ENCODE data around the gene CALML5.

Gene CALML5

DNA sequence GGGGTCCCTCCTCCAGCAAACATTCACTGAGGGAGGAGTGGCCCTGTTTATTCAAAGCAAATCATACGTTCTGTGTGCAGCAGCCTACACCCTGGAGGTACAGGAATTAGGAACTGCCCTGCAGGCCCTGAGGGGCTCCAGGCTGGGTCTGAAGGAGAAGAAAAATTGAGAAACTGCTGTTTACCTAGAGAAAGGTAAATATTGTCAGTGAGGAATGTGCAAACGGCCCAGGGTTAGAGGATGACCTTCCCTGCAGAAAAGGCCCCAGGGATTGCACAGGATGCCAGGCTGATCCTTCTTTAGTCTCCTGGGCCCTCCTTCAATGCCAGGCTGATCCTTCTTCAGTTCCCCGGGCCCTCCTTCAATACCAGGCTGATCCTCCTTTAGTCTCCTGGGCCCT lies 5.7 kb downstream of the CALML5 start:
- in situ Hi-C loops (cut with HindIII; ENCODE audit: low pct_ligation_motif_present, low sequenced_read_pairs): no loop called here
- H3K27me3 ChIP-seq (replicated peaks): no peaks in the 10 kb centered on the region
- H3K27ac ChIP-seq: no peak overlapping the region
- H3K36me3 ChIP-seq (replicated peaks): no peaks in the 10 kb centered on the region
- DNase-seq: no peak
- TF ChIP-seq, protein P1, sequence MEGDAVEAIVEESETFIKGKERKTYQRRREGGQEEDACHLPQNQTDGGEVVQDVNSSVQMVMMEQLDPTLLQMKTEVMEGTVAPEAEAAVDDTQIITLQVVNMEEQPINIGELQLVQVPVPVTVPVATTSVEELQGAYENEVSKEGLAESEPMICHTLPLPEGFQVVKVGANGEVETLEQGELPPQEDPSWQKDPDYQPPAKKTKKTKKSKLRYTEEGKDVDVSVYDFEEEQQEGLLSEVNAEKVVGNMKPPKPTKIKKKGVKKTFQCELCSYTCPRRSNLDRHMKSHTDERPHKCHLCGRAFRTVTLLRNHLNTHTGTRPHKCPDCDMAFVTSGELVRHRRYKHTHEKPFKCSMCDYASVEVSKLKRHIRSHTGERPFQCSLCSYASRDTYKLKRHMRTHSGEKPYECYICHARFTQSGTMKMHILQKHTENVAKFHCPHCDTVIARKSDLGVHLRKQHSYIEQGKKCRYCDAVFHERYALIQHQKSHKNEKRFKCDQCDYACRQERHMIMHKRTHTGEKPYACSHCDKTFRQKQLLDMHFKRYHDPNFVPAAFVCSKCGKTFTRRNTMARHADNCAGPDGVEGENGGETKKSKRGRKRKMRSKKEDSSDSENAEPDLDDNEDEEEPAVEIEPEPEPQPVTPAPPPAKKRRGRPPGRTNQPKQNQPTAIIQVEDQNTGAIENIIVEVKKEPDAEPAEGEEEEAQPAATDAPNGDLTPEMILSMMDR (IDR thresholded peaks at IDR 0.05; ENCODE audit: low read depth, low read length, missing control alignments): no peak
- no peak overlapping the region for H3K4me3 ChIP-seq (ENCODE audit: low read depth, low read length)

DNA sequence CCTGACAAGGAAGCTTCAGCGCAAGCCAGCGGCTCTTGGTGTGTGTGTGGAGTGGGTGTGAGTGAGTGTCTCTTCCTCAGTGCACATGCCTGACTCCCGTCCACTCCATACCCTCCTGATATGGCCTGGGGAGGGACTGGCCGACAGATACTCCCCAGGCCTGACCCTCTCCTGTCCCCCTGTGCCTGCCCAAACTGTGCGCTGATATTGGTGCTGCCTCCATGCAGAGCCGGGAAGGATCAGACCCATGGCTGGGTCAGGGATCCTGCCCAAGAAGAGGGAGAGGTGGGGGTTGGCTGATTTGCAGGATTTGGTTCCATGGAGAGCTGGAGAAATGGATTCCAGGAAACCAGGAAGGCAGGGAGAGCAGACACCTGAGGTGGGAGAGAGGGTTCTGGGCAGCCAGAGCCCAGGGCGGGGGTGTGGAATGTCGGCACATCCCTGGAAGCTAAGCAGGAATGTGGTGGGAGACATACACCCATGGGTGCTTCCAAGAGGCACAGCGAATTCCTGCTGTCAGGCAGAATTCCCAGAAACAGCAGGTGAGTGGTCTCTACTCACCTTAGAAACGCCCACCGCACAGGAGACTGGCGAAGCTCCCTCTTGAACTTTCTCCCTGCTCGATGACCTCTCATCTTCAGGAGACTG lies 6.3 kb downstream of the CALML5 start:
- in situ Hi-C loops (cut with HindIII; ENCODE audit: low pct_ligation_motif_present, low sequenced_read_pairs): no loop called here
- TF ChIP-seq, protein P1 (IDR thresholded peaks at IDR 0.05; ENCODE audit: low read depth, low read length, missing control alignments): no peak

DNA sequence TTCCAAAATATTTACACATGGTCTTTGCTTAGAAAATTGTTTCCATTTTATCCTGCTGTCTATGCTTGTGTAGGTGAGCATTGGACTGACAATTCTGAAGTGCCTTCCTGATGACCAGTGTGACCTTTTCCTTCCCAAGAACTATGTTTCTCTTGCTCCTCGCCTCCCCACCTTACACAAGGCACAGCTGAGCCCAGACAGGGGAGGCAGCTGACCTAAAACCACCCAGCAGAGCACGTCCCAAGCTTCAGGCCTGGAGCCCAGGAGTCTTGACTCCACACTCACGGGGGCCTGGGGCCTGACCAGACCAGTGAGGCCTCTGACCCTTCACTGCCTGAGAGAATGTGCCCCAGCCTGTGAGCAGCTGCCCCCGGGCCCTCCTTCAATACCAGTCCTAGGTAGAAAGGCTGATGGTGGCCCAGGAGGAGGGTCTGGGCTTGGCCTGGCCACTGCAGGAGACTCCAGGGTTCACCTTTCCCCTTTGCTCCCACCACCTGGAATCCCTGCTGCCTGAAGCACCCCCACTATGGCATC lies 7.0 kb downstream of the CALML5 start:
- Histone ChIP-seq H3K27ac (no peak overlapping the region), H3K4me3 (ENCODE audit: low read depth, low read length) (no peak overlapping the region), H3K27me3 (replicated peaks) (no peaks in the 10 kb centered on the region), H3K36me3 (replicated peaks) (no peaks in the 10 kb centered on the region)
- TF ChIP-seq, protein P1 (IDR thresholded peaks at IDR 0.05; ENCODE audit: low read depth, low read length, missing control alignments): no peak
- no peak for DNase-seq
- in situ Hi-C loops (cut with HindIII; ENCODE audit: low pct_ligation_motif_present, low sequenced_read_pairs): no loop called here

More for the DNA sequence above, 6.3 kb downstream of the CALML5 start:
- no peaks in the 10 kb centered on the region for H3K36me3 ChIP-seq (replicated peaks)
- DNase-seq: no peak
- H3K27me3 ChIP-seq (replicated peaks): no peaks in the 10 kb centered on the region
- no peak overlapping the region for H3K27ac ChIP-seq
- no peak overlapping the region for H3K4me3 ChIP-seq (ENCODE audit: low read depth, low read length)

DNA sequence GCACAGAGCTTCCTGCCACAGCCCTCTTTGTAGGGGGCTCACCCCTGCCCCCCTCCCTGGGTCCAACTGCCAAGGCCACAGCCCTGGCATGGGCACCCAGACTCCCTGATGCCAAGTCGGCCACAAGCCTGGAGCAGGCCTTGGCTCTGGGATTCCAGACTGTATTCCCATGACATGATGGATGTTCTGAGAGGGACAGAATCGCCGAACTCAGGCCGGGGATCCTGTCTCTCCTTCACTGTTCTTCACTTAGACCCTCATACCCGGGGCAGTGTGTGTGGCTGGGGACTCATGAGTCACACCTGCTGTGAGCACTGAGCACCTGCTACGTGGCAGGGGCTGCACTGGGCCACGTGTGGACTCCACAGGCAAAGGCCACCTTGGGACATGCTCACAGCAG lies 7.9 kb downstream of the CALML5 start:
- no peak for DNase-seq
- in situ Hi-C loops (cut with HindIII; ENCODE audit: low pct_ligation_motif_present, low sequenced_read_pairs): no loop called here
- H3K27me3 ChIP-seq (replicated peaks): no peaks in the 10 kb centered on the region
- H3K36me3 ChIP-seq (replicated peaks): no peaks in the 10 kb centered on the region
- no peak overlapping the region for H3K27ac ChIP-seq
- TF ChIP-seq, protein P1 (IDR thresholded peaks at IDR 0.05; ENCODE audit: low read depth, low read length, missing control alignments): no peak
- H3K4me3 ChIP-seq (ENCODE audit: low read depth, low read length): no peak overlapping the region

DNA sequence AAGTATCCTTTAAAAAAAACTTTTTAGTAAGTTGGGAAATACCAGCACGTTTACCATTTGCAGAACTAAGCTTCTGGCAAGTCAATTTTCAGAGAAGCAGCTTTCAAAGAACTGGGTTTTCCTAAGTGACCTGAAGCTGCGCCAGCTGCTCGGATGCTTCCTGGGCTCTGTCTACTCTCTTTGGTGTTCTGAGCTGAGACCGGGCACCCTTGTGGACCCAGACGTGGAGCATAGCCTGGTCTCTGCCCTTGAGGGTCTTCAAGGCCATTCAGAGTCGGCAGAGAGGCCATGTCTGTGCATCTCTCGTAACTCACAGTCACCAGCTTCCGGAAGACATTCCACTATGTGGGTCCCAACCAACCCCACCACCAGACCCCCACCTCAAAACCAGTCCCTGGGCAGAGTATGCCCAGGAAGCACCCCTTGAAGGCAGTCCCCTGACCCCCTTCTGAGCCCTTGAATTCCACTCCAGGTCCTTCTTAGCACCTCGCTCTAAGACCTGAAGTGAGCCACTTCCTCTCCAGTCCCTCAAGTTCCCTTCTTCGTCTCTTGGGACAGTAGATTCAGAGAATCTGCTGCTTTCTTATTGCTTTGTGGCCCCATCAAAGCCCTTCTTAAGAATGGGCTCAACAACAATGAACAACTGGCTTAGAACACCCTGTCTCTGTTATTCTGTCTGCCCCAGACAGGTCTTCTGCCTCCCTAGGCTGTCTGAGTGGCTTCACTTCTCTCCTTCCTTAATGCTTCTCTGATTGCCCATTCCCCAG lies 8.5 kb downstream of the CALML5 start:
- Histone ChIP-seq H3K27me3 (replicated peaks) (no peaks in the 10 kb centered on the region), H3K27ac (no peak overlapping the region), H3K4me3 (ENCODE audit: low read depth, low read length) (no peak overlapping the region), H3K36me3 (replicated peaks) (no peaks in the 10 kb centered on the region)
- TF ChIP-seq, protein P1 (IDR thresholded peaks at IDR 0.05; ENCODE audit: low read depth, low read length, missing control alignments): no peak
- in situ Hi-C loops (cut with HindIII; ENCODE audit: low pct_ligation_motif_present, low sequenced_read_pairs): no loop called here
- no peak for DNase-seq

Data from brain microvascular endothelial cell (primary cell).